Loucy (cell line): ENCODE results near the gene FNDC3A.

Source experiments
- EZH2phosphoT487 ChIP-seq: fragments of 200-600 bp; IDR thresholded peaks from 2 replicates; pipeline ENCODE4 v1.6.1; 2018; ENCODE audit warnings: antibody characterized with exemption, mild to moderate bottlenecking, moderate library complexity, borderline replicate concordance
- TF ChIP-seq, protein P1 (sequence below): fragments of 200-600 bp; sonication (generic); conservative IDR thresholded peaks from 2 replicates; pipeline ENCODE4 v1.5.1; 2014; ENCODE audit warnings: mild to moderate bottlenecking, antibody characterized with exemption, low read length

GRCh38 chr13:49100637-49101570 lies 125.2 kb downstream of the FNDC3A start:
- TF ChIP-seq, protein P1, sequence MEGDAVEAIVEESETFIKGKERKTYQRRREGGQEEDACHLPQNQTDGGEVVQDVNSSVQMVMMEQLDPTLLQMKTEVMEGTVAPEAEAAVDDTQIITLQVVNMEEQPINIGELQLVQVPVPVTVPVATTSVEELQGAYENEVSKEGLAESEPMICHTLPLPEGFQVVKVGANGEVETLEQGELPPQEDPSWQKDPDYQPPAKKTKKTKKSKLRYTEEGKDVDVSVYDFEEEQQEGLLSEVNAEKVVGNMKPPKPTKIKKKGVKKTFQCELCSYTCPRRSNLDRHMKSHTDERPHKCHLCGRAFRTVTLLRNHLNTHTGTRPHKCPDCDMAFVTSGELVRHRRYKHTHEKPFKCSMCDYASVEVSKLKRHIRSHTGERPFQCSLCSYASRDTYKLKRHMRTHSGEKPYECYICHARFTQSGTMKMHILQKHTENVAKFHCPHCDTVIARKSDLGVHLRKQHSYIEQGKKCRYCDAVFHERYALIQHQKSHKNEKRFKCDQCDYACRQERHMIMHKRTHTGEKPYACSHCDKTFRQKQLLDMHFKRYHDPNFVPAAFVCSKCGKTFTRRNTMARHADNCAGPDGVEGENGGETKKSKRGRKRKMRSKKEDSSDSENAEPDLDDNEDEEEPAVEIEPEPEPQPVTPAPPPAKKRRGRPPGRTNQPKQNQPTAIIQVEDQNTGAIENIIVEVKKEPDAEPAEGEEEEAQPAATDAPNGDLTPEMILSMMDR = no peak
- no peak for TF ChIP-seq EZH2phosphoT487
